ENCODE measurements around the gene USP48.

The USP48 gene

GRCh38 chr1:21814241-21814918 lies 31.4 kb upstream of the USP48 start:
- peak; percentile 30 for TF ChIP-seq CTCF (IDR thresholded peaks at IDR 0.05; ENCODE audit: low read length, missing control alignments)
- H3K4me3 ChIP-seq (replicated peaks; ENCODE audit: low read depth, low read length) = peak overlapping the region; percentile 35
- DNase-seq (ENCODE audit: low read depth) = no peak

GRCh38 chr1:21813542-21813941 lies 30.6 kb upstream of the USP48 start:
- no peak for DNase-seq (ENCODE audit: low read depth)
- TF ChIP-seq CTCF (IDR thresholded peaks at IDR 0.05; ENCODE audit: low read length, missing control alignments) = no peak
- no peak overlapping the region for H3K4me3 ChIP-seq (replicated peaks; ENCODE audit: low read depth, low read length)

GRCh38 chr1:21811875-21812305 lies 28.9 kb upstream of the USP48 start, which contains the start of gene LDLRAD2:
Gene LDLRAD2, plus strand, starts transcription at chr1:21812265. Its CDS starts 187 bp downstream, at chr1:21812452.
- H3K4me3 ChIP-seq (replicated peaks; ENCODE audit: low read depth, low read length) = no peak within 1 kb of the TSS
- DNase-seq (ENCODE audit: low read depth) = peak; percentile 49
- TF ChIP-seq CTCF (IDR thresholded peaks at IDR 0.05; ENCODE audit: low read length, missing control alignments) = no peak

- no peak overlapping the region for H3K4me3 ChIP-seq (replicated peaks; ENCODE audit: low read depth, low read length)
- no peak for TF ChIP-seq CTCF (IDR thresholded peaks at IDR 0.05; ENCODE audit: low read length, missing control alignments)
- DNase-seq (ENCODE audit: low read depth) = no peak
Observed at GRCh38 chr1:21804536-21804935, 21.6 kb upstream of the USP48 start.

GRCh38 chr1:21801100-21801499 lies 18.2 kb upstream of the USP48 start:
- no peak for DNase-seq (ENCODE audit: low read depth)
- TF ChIP-seq CTCF (IDR thresholded peaks at IDR 0.05; ENCODE audit: low read length, missing control alignments) = no peak

GRCh38 chr1:21799730-21800129 lies 16.8 kb upstream of the USP48 start:
- no peak for TF ChIP-seq CTCF (IDR thresholded peaks at IDR 0.05; ENCODE audit: low read length, missing control alignments)
- DNase-seq (ENCODE audit: low read depth) = no peak
- no peak overlapping the region for H3K4me3 ChIP-seq (replicated peaks; ENCODE audit: low read depth, low read length)

More at GRCh38 chr1:21801100-21801499, 18.2 kb upstream of the USP48 start:
- no peak overlapping the region for H3K4me3 ChIP-seq (replicated peaks; ENCODE audit: low read depth, low read length)

GRCh38 chr1:21795075-21795474 lies 12.1 kb upstream of the USP48 start:
- DNase-seq (ENCODE audit: low read depth) = no peak
- TF ChIP-seq CTCF (IDR thresholded peaks at IDR 0.05; ENCODE audit: low read length, missing control alignments) = no peak
- no peak overlapping the region for H3K4me3 ChIP-seq (replicated peaks; ENCODE audit: low read depth, low read length)

Data from fibroblast of pulmonary artery (primary cell).